Medulla oblongata (tissue), 1 donor: ENCODE results near the gene KNSTRN.

Source experiments
- DNase-seq: peaks from one replicate; pipeline ENCODE4 v3.0.0-alpha.2; 2015; ENCODE audit errors: extremely low spot score

The KNSTRN gene

DNA sequence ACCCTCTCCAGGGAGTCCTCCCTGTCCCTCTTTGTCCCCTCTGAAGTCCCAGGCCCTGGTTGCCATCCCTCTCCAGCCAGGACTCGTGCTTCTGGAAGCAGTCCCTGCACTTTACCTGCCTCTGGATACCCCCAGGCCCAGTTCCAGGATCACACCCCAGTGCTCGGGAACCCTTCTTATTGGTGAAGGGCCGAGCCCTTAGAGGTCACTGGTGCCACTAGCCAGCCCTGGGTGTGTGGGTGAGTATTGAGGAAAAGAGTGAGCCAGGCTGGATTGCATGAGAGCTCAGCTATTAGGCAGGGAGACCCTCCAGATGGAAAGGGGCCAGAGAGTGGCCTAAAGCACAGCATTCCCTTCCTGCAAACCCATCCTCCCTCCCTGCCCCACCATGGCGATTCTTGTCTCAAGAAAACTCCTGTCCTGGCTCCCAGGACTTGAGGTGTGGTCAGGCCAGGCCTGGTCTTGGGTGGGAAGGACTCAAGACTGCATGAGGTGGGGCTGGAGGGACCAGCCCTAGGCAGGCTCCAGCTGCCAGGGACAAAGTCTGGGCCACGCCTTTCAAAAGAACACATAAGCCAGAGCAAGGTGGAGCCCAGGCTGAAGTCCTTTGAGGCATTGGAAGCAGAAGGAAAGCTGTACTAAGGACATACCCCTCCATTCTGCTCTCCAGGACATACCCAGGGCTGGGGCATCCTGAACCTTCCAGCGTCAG lies 36.5 kb upstream of the KNSTRN start:
- no peak for DNase-seq

- DNase-seq = no peak
Measured at GRCh38 chr15:40346579-40347558, 35.7 kb upstream of the KNSTRN start.

- DNase-seq = no peak
Measured at GRCh38 chr15:40347559-40348473, 34.7 kb upstream of the KNSTRN start.

- no peak for DNase-seq
Measured at GRCh38 chr15:40348474-40348870, 34.0 kb upstream of the KNSTRN start.

GRCh38 chr15:40349163-40349562 lies 33.4 kb upstream of the KNSTRN start:
- DNase-seq = no peak

DNA sequence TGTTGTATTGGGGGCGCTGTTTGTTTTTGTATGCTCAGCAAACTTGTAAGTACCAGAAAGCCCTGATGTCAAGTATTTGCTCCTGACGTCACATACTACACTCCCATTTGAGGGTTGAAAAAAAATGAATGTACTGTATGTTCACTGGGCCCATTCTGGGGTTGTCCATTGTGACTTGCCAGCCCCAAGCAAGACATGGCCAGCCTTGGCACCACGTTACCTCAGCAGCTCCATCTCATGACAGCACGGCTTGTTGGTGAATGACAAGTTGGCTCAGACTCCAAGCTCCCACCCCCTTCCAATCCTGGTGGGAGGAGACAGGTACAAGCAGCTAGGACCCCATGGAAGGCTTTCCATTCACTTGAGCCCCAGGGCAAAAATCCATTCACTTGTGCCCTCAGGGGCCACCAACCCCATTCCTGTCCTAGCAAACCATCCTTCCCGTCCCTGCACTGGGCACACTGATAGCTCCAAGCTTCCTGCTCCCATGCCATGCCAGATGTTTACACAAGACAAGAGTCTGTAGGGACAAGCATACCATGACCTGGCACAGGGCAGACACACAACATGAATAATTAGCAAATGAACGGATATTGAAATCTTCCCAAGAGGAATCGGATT lies 30.1 kb upstream of the KNSTRN start:
- DNase-seq = no peak

DNA sequence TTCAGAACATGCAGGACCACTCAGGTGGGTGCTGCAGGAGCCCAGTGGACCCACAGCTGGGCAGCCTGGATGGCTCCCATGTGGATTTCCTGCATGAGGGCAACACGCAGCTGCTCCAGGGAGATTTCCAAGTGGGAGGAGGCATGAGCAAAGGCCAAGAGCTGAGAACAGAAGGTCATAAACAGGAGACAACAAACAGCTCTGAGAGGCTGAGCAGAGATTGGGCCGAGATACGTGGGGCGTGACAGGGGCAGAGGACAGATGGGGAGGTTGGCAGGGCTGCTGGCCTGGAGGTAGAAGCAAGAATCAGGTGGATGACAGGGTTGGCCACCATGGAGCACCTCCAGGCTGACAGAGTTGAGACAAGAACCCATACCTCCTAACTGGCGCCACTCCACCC lies 28.8 kb upstream of the KNSTRN start:
- DNase-seq = no peak

DNA sequence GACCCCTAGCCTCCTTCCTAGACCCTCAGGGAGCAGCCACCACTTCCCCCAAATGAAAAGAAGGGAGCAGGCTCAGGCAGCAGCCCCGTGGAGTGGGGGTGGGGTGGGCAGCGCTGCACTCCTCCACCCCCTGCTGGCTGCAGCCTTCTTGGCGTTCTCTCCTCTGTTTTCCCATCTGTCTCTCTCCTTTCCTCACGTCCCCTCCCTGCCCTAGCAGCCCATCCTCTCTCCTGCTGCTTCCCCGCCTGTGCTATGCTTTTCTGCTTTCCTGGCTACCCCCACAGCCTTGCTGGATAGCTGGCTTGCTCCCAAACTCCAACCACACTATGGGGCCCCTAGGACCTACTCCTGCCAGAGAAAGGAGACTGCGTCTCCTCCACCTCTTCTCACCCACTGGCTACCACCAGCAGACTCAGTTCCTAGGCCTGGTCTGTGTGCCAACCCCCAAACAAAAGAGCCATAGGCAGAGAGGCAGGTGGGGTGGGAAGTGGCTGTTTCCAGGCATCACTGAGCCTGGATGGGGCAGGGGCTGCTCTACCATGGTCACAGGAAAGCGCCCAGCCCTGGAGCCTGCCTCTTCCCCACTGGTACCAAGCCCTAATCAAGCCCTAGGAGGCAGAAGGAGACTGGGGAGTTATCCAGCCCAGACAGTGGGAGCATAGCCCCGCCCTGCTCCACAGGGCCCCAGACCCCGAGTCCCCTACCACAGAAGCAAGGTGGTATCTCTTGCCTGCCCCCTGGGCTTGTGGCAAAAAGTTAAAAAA lies 27.9 kb upstream of the KNSTRN start:
- DNase-seq = no peak

DNA sequence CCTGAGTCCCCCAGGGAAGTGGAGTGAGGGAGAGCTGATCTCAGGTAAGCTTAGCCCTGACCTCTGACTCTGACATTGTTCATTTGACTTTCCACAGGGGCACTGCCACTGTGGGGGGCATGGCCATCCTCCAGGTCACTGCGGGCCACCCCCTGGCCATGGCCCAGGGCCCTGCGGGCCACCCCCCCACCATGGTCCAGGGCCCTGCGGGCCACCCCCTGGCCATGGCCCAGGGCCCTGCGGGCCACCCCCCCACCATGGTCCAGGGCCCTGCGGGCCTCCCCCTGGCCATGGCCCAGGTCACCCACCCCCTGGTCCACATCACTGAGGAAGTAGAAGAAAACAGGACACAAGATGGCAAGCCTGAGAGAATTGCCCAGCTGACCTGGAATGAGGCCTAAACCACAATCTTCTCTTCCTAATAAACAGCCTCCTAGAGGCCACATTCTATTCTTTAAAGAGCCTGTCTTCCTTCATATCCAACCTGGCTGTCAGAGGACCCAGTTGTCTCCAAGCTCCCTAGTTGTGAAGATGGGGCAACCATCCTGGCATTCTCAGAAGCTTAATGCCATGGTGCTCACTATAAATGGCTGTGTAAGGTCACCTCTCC lies 26.4 kb upstream of the KNSTRN start:
- DNase-seq = no peak

GRCh38 chr15:40357246-40357645 lies 25.3 kb upstream of the KNSTRN start:
- DNase-seq = no peak

- DNase-seq = peak; percentile 82
Measured at GRCh38 chr15:40357723-40358470, 24.6 kb upstream of the KNSTRN start, which contains the start of gene DISP2. TSS of gene DISP2 (plus strand) at chr15:40358219. CDS start at chr15:40358322, 103 bp downstream.

GRCh38 chr15:40358471-40359353 lies 23.8 kb upstream of the KNSTRN start:
- no peak for DNase-seq

- no peak for DNase-seq
Measured at GRCh38 chr15:40360015-40360414, 22.5 kb upstream of the KNSTRN start.

- no peak for DNase-seq
Measured at GRCh38 chr15:40361640-40362039, 20.9 kb upstream of the KNSTRN start.

DNA sequence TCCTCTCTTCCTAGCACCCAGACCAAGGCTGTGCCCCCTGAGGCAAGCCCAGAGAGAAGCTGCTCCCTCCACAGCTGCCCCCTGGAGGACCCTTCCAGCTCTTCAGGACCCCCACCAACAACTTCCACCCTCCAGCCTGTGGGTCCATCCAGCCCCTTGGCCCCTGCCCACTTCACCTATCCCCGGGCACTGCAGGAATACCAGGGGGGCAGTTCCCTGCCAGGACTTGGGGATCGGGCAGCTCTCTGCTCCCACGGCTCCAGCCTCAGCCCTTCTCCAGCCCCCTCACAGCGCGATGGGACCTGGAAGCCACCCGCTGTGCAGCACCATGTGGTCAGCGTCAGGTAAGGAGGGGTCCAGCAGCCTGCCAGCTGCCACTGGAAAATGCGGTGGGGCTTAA lies 18.9 kb upstream of the KNSTRN start:
- no peak for DNase-seq

DNA sequence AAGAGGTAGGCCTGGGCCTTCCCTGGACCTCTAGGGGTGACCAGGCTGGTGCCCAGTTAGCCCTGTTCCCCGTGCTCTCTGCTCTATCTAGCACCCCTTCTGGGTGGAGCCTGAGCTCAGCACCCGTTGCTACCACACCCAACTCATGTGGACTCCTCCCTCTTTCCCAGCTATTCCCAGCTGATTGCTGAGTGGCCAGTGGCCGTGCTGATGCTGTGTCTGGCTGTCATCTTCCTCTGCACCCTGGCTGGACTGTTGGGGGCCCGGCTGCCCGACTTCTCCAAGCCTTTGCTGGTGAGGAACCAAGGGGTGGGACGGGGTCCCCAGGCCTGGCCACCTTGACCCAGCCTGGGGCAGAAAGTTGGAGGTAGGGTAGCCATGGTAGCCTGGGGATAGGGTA lies 18.3 kb upstream of the KNSTRN start:
- no peak for DNase-seq

DNA sequence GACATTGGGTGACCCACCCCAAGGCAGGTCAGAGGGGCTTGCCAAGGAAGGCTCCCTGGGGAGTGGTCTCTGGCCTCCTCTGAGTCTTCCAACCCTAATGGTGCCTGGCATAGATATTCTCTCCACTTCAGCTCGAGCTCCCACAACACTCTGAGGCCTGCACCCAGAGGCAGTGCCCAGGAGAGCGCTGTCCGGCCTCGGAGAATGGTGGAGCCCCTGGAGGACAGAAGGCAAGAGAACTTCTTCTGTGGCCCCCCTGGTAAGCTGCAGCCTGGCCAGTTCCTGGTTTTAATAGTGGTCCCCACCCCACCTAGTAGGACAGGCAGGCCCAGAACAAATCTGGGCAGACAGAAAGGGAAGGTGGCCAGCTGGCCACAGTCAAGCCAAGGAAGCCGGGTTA lies 17.5 kb upstream of the KNSTRN start:
- no peak for DNase-seq
